PC-9 (cell line): Measurements from ENCODE around the gene TERT. TPM values are rescaled to one million over a fixed set of nuclear protein-coding genes. Genes with fewer than 3 reads are reported as not detected.

Experiments used
- BruUV-seq: library from RNA; stranded (reverse); fragments of 400-500 nt; replicated peaks from 2 replicates; lab custom pipeline; 2021; lab: Mats Ljungman, UMichigan
- CTCF ChIA-PET: fragments of 300-600 bp; sonication (Branson Sonifier 250); formaldehyde crosslinking; loops from one replicate; lab custom pipeline; 2022; ENCODE audit warnings: antibody characterized with exemption; lab: Charles Lee
- POLR2A ChIA-PET: fragments of 300-600 bp; sonication (Branson Sonifier 250); formaldehyde crosslinking; loops from one replicate; lab custom pipeline; 2022; ENCODE audit warnings: antibody characterized with exemption; ENCODE audit not compliant: unreplicated experiment; lab: Charles Lee
- DNase-seq, 2 experiments: peaks; one replicate each; pipeline versions ENCODE4 v3.0.0 to v3.0.0-alpha.2; 2015 to 2022; ENCODE audit warnings: mixed read lengths in 1 of 2
- H2AFZ ChIP-seq: fragments of 200-600 bp; sonication (generic); 2 replicates; pipeline ENCODE4 v1.8.1; 2017; ENCODE audit warnings: antibody characterized with exemption
- H3F3A ChIP-seq: fragments of 200-600 bp; sonication (generic); 2 replicates; pipeline ENCODE4 v1.8.1; 2017; ENCODE audit warnings: antibody characterized with exemption, mild to moderate bottlenecking, low read depth; ENCODE audit not compliant: insufficient read depth
- H3K27ac ChIP-seq: fragments of 200-600 bp; sonication (generic); 2 replicates; pipeline ENCODE4 v1.6.1; 2016; ENCODE audit warnings: mixed run types
- H3K27me3 ChIP-seq: fragments of 200-600 bp; sonication (generic); 2 replicates; pipeline ENCODE4 v1.6.1; 2016; ENCODE audit warnings: low read depth, mixed run types; ENCODE audit not compliant: insufficient read depth
- H3K36me3 ChIP-seq: fragments of 200-600 bp; sonication (generic); 2 replicates; pipeline ENCODE4 v1.6.1; 2016; ENCODE audit warnings: low read depth, mixed run types
- H3K4me1 ChIP-seq: fragments of 200-600 bp; sonication (generic); replicated peaks from 2 replicates; pipeline ENCODE4 v1.6.1; 2016; ENCODE audit warnings: mixed run types; ENCODE audit not compliant: insufficient read depth
- H3K4me2 ChIP-seq: fragments of 200-600 bp; sonication (generic); 2 replicates; pipeline ENCODE4 v1.6.1; 2017; ENCODE audit warnings: mixed run types
- H3K4me3 ChIP-seq: fragments of 200-600 bp; sonication (generic); 2 replicates; pipeline ENCODE4 v1.6.1; 2016; ENCODE audit warnings: mixed run types
- H3K79me2 ChIP-seq: fragments of 200-600 bp; sonication (generic); 2 replicates; pipeline ENCODE4 v1.6.1; 2017; ENCODE audit warnings: low read depth, mixed run types
- H3K9me2 ChIP-seq: fragments of 200-600 bp; sonication (generic); 2 replicates; pipeline ENCODE4 v1.8.1; 2017; ENCODE audit warnings: mild to moderate bottlenecking; ENCODE audit not compliant: insufficient read depth
- H3K9me3 ChIP-seq: fragments of 200-600 bp; sonication (generic); 2 replicates; pipeline ENCODE4 v1.8.1; 2016; ENCODE audit warnings: low read depth; ENCODE audit not compliant: insufficient read depth
- H4K20me1 ChIP-seq: fragments of 200-600 bp; sonication (generic); 2 replicates; pipeline ENCODE4 v1.8.1; 2017; ENCODE audit not compliant: insufficient read depth
- EZH2 ChIP-seq: fragments of 200-600 bp; sonication (generic); IDR thresholded peaks from 2 replicates; pipeline ENCODE4 v1.8.0; 2017; ENCODE audit warnings: antibody characterized with exemption, low read depth
- intact Hi-C: fragments of 100-400 bp; cut with micrococcal nuclease; formaldehyde crosslinking; loops from one replicate; pipeline ENCODE4 v1.10.0; 2022; ENCODE audit not compliant: unreplicated experiment
- total RNA-seq: library from RNA; stranded (reverse); gene quantifications from 2 replicates; pipeline ENCODE4 v1.2.3, GENCODE V29; 2021
- TF ChIP-seq, protein P1 (sequence below): fragments of 200-600 bp; sonication (generic); conservative IDR thresholded peaks from 2 replicates; pipeline ENCODE4 v1.6.1; 2017; ENCODE audit warnings: mixed run types, antibody characterized with exemption, mild to moderate bottlenecking, moderate library complexity

The TERT gene
- total RNA-seq, 1 experiment from 2014 or later = 0.74 TPM

DNA sequence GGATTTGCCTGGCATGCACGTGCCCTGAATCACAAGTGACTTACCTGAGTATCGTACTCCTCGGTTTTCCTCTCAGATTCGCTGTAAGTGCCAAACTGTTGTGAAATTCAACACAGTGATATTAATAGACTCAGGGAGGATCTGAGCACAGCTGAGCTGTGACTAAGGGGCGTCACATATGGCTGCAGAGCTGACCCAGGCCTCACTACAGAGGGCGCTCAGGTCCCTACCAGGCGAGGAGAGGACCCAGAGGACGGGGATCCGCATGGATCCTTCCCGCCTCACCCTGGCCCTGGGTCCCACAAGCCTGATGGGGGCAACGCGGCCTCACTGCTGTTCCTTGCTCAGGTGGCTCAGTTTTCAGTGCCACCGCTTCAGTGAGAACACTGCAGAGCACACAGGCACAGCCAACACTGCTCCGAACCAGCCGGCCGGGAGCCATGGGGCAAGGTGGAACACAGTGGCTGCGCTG is 29.9 kb upstream of the TERT start:
- POLR2A ChIA-PET = no interaction called here
- no TSS peak for BruUV-seq
- Histone ChIP-seq H3K4me1 (peaks cover 38% of the 10 kb centered on the region), H2AFZ (no peak overlapping the region), H3K4me3 (no peak overlapping the region), H3K9me3 (no peaks in the 10 kb centered on the region), H3K27me3 (no peaks in the 10 kb centered on the region), H3K36me3 (peaks cover 39% of the 10 kb centered on the region), H3K9me2 (no peaks in the 10 kb centered on the region), H3K4me2 (no peak overlapping the region), H3F3A (peaks cover 48% of the 10 kb centered on the region), H3K79me2 (peaks cover 10% of the 10 kb centered on the region), H3K27ac (no peak overlapping the region), H4K20me1 (peaks cover 31% of the 10 kb centered on the region)
- CTCF ChIA-PET = no interaction called here
- TF ChIP-seq, protein P1, sequence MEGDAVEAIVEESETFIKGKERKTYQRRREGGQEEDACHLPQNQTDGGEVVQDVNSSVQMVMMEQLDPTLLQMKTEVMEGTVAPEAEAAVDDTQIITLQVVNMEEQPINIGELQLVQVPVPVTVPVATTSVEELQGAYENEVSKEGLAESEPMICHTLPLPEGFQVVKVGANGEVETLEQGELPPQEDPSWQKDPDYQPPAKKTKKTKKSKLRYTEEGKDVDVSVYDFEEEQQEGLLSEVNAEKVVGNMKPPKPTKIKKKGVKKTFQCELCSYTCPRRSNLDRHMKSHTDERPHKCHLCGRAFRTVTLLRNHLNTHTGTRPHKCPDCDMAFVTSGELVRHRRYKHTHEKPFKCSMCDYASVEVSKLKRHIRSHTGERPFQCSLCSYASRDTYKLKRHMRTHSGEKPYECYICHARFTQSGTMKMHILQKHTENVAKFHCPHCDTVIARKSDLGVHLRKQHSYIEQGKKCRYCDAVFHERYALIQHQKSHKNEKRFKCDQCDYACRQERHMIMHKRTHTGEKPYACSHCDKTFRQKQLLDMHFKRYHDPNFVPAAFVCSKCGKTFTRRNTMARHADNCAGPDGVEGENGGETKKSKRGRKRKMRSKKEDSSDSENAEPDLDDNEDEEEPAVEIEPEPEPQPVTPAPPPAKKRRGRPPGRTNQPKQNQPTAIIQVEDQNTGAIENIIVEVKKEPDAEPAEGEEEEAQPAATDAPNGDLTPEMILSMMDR = no peak
- no peak for TF ChIP-seq EZH2
- no peak for DNase-seq
- intact Hi-C loops = no loop called here

DNA sequence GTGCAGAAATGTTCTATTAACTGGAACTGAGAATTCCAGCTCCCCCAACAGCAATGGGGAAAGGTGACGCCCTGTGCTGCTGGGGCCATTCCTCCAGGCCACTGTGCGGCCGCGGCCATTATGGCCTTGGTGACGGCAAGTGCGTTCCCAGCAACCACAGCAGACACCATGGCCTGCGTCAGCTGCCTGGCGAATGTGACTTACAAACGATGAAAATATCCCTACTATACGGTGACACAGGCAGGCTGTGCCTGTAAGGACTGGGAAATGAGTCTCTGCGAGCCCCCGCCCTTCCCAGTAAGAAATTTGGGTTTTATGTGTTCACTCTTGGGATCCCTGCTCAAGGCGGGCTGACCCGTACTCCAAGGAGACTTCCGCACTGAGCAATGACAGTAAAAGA is 29.4 kb upstream of the TERT start:
- DNase-seq = no peak
- BruUV-seq = no TSS peak
- Histone ChIP-seq H3K79me2 (peaks cover 10% of the 10 kb centered on the region), H3K27ac (no peak overlapping the region), H3K4me1 (peaks cover 38% of the 10 kb centered on the region), H3K9me2 (no peaks in the 10 kb centered on the region), H3K27me3 (no peaks in the 10 kb centered on the region), H3F3A (peaks cover 48% of the 10 kb centered on the region), H4K20me1 (peaks cover 31% of the 10 kb centered on the region), H3K4me2 (no peak overlapping the region), H3K36me3 (peaks cover 39% of the 10 kb centered on the region), H3K9me3 (no peaks in the 10 kb centered on the region), H2AFZ (no peak overlapping the region), H3K4me3 (no peak overlapping the region)
- no peak for TF ChIP-seq EZH2
- TF ChIP-seq, protein P1 = no peak
- ChIA-PET POLR2A (no interaction called here), CTCF (no interaction called here)
- intact Hi-C loops = no loop called here

DNA sequence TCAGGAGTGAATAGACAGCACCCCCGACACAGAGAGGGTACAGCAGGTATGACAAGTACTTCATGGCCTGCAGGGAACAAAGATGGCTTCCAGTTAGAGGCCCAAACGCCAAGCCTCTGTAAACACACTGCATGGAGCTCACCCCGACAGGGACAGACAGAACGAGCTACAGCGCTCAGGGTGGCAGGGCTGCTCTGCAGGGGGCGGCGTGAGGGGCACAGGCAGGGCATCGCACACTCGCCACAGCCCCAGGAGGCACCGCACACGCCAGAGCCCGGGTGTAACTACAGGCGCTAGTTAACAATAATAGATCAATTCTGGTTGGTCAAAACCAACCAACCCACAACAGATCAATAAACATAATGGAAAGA is 28.9 kb upstream of the TERT start:
- Histone ChIP-seq H3K4me3 (no peak overlapping the region), H3F3A (peaks cover 44% of the 10 kb centered on the region), H4K20me1 (peaks cover 27% of the 10 kb centered on the region), H3K4me1 (peaks cover 34% of the 10 kb centered on the region), H3K9me3 (no peaks in the 10 kb centered on the region), H3K27me3 (no peaks in the 10 kb centered on the region), H3K36me3 (peaks cover 39% of the 10 kb centered on the region), H3K9me2 (no peaks in the 10 kb centered on the region), H3K4me2 (no peak overlapping the region), H3K27ac (no peak overlapping the region), H2AFZ (no peak overlapping the region), H3K79me2 (peaks cover 10% of the 10 kb centered on the region)
- BruUV-seq = no TSS peak
- TF ChIP-seq, protein P1 = no peak
- TF ChIP-seq EZH2 = no peak
- POLR2A ChIA-PET = no interaction called here
- no peak for DNase-seq
- CTCF ChIA-PET = interaction anchor here (0.6 kb wide), 1 partner anchor 146 kb away, joined by 16 read pairs; no protein-coding TSS in a partner anchor
- intact Hi-C loops = no loop called here
